Measurements from ENCODE around the gene UBE2Q2. TPM values are rescaled to one million over a fixed set of nuclear protein-coding genes. Genes with fewer than 3 reads are reported as not detected.

UBE2Q2 gene
- total RNA-seq, 3 donors from 2014 or later (not counting 1 experiment from before 2014, with no cell fraction given) = 39.5 to 64.6 (median 63.9) TPM

DNA sequence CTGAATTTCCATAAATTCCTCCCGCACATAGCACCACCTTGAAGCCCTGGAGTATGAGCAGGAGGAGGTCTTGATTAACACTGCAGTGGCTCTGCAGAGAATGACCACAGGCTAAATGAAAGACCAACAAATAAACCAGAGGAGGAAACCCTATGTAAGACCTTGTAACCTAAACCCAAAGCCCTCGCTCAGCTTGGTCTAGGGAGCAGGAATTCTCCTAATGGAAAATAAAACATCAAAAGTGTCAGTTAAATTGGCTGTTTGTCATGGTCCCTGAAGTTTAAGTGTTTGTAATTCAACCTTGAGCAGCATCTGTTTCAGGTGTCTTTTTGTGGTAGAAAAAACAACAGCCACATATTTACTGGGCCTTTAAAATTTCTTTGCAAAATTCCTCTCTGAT is 9.2 kb upstream of the UBE2Q2 start:
- Mint-ChIP-seq H3K4me1 (peaks cover 7% of the 10 kb centered on the region in 2 donors), H3K9me3 (no peaks in the 10 kb centered on the region), H3K4me3 (no peak overlapping the region), H3K27me3 (ENCODE audit: low read depth in 2 of 2) (peaks cover 0 to 5% of the 10 kb centered on the region in 2 donors), H3K36me3 (no peaks in the 10 kb centered on the region), H3K27ac (no peak overlapping the region)
- TF ChIP-seq, protein P1, sequence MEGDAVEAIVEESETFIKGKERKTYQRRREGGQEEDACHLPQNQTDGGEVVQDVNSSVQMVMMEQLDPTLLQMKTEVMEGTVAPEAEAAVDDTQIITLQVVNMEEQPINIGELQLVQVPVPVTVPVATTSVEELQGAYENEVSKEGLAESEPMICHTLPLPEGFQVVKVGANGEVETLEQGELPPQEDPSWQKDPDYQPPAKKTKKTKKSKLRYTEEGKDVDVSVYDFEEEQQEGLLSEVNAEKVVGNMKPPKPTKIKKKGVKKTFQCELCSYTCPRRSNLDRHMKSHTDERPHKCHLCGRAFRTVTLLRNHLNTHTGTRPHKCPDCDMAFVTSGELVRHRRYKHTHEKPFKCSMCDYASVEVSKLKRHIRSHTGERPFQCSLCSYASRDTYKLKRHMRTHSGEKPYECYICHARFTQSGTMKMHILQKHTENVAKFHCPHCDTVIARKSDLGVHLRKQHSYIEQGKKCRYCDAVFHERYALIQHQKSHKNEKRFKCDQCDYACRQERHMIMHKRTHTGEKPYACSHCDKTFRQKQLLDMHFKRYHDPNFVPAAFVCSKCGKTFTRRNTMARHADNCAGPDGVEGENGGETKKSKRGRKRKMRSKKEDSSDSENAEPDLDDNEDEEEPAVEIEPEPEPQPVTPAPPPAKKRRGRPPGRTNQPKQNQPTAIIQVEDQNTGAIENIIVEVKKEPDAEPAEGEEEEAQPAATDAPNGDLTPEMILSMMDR (IDR thresholded peaks at IDR 0.05) = no peak
- DNase-seq = no peak
- no CpG with 5 or more reads among the region's 2 CpGs for WGBS (ENCODE audit: insufficient coverage)
- ATAC-seq = no peak
- intact Hi-C loops (cut with micrococcal nuclease) = no loop called here
- Histone ChIP-seq H3K4me3 (ENCODE audit: low read length) (no peak overlapping the region), H3K4me1 (ENCODE audit: control insufficient read depth, insufficient read depth, low read length) (peaks cover 19% of the 10 kb centered on the region), H3K27me3 (ENCODE audit: control insufficient read depth, insufficient read depth, low read length) (no peaks in the 10 kb centered on the region), H3K27ac (ENCODE audit: low read length) (no peak overlapping the region), H3K36me3 (ENCODE audit: control insufficient read depth, insufficient read depth, low read length) (no peaks in the 10 kb centered on the region), H3K9me3 (ENCODE audit: control insufficient read depth, insufficient read depth, low read length) (no peaks in the 10 kb centered on the region)

DNA sequence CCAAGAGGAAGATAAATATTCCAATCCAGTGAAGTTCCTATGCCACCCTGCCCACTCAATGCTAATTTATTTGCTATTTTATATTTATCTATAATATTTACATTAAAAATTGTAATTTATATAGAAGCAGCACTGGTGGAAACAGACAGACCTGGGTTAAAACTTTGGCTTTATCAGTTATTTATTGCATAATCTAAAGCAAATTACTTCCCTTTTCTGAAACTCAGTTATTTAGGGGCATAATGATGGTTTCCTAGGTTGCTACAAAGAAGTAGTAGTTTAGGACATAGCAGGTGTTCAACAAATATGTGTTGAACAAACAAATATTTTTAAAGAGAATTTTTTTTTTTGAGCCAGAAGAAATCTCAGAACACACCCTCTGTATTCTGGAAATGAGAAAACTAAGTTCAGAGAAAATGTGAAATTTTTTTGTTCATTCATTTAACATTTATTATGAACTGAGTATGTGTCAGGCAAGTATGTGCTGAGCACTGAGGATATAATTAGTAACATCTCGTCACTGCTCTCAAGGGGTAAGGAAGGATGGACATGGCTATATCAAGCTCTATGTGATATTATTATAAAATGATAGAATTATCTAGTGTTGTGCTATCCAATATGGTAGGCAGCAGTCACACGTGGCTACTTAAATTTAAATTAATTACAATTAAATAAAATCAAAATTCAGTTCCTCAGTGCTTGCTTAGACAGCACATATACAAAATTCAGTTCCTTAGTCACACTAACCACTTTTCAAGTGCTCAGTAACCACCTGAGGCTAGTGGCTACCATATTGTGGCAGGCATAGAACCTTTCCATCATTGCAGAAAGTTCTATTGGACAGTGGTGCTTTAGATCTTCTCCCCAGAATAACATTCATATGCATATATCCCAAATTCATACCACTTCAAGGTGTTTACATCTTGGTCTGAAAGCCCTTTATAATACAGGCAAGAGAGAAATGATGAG is 7.0 kb upstream of the UBE2Q2 start:
- intact Hi-C loops (cut with micrococcal nuclease) = no loop called here
- no peaks in the 10 kb centered on the region for H3K36me3 Mint-ChIP-seq
- no peak overlapping the region for H3K4me3 Mint-ChIP-seq
- Histone ChIP-seq H3K36me3 (ENCODE audit: control insufficient read depth, insufficient read depth, low read length) (no peaks in the 10 kb centered on the region), H3K4me1 (ENCODE audit: control insufficient read depth, insufficient read depth, low read length) (peaks cover 19% of the 10 kb centered on the region), H3K4me3 (ENCODE audit: low read length) (no peak overlapping the region), H3K9me3 (ENCODE audit: control insufficient read depth, insufficient read depth, low read length) (no peaks in the 10 kb centered on the region), H3K27ac (ENCODE audit: low read length) (peak overlapping the region; percentile 72), H3K27me3 (ENCODE audit: control insufficient read depth, insufficient read depth, low read length) (no peaks in the 10 kb centered on the region)
- H3K4me1 Mint-ChIP-seq = peaks cover 7% of the 10 kb centered on the region in 2 donors
- ATAC-seq = peak in 1 of 3 donors; percentile 15
- 77% methylated on average over 2 of the region's 2 CpGs for WGBS (ENCODE audit: insufficient coverage)
- no peak for DNase-seq
- no peaks in the 10 kb centered on the region for H3K27me3 Mint-ChIP-seq (ENCODE audit: low read depth in 2 of 2)
- no peaks in the 10 kb centered on the region for H3K9me3 Mint-ChIP-seq
- H3K27ac Mint-ChIP-seq = no peak overlapping the region
- TF ChIP-seq, protein P1 (IDR thresholded peaks at IDR 0.05) = no peak

DNA sequence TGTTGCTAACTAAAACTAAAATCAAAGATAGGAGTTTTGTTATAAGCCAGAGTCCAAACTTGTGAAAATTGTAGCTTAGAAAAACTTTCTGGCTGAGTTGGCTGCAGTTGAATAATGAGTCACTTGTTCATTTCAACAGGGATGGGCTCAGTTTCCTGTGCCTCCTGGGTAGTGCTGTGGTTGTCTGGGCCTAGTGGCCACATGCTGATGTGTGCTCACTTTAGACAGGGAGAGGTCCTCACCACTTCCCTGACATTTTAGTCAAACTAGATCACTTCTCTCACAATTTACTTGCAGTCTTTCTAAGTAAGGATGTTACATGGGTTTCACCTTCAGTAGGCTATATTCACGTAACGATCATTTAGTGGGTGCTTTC is 6.3 kb upstream of the UBE2Q2 start:
- Histone ChIP-seq H3K4me3 (ENCODE audit: low read length) (no peak overlapping the region), H3K36me3 (ENCODE audit: control insufficient read depth, insufficient read depth, low read length) (no peaks in the 10 kb centered on the region), H3K4me1 (ENCODE audit: control insufficient read depth, insufficient read depth, low read length) (peaks cover 19% of the 10 kb centered on the region), H3K27me3 (ENCODE audit: control insufficient read depth, insufficient read depth, low read length) (no peaks in the 10 kb centered on the region), H3K27ac (ENCODE audit: low read length) (peak overlapping the region; percentile 72), H3K9me3 (ENCODE audit: control insufficient read depth, insufficient read depth, low read length) (no peaks in the 10 kb centered on the region)
- Mint-ChIP-seq H3K27me3 (ENCODE audit: low read depth in 2 of 2) (no peaks in the 10 kb centered on the region), H3K9me3 (no peaks in the 10 kb centered on the region), H3K27ac (no peak overlapping the region), H3K36me3 (no peaks in the 10 kb centered on the region), H3K4me1 (peaks cover 3 to 5% of the 10 kb centered on the region in 2 donors), H3K4me3 (no peak overlapping the region)
- intact Hi-C loops (cut with micrococcal nuclease) = no loop called here
- peak; percentile 48 to 61 for DNase-seq
- TF ChIP-seq, protein P1 (IDR thresholded peaks at IDR 0.05) = no peak
- WGBS (ENCODE audit: insufficient coverage) = 24% methylated on average over 2 of the region's 2 CpGs
- peak; percentile 91 to 99 (median 94) for ATAC-seq

Measured in natural killer cell (primary cell).